HG03571 (cell line): ENCODE measurements around the gene TEDDM1.

Experiments used
- ATAC-seq: cut with Tn5 transposase; IDR thresholded peaks from one replicate; pipeline ENCODE4 v1.9.1; 2021; ENCODE audit not compliant: unreplicated experiment

Gene TEDDM1

DNA sequence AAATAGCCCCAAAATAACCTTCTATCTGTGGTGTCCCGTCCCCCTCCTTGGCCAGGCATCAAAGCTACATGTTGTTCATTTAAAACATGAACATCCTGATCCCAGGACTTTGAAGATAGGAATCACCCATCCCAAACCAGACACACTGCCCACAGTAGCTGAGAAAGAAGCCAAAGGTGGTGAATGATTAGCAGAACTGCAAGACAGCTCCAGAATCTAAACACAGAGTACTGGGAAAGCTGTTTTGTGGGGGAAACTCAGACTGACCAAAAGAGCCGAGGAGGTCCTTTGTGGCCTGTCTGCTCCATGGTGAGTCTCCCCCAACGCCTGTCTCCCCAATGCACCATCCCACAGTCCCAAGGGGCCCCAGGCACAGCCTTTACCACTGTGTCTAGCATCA is 7.3 kb upstream of the TEDDM1 start:
- no peak for ATAC-seq

DNA sequence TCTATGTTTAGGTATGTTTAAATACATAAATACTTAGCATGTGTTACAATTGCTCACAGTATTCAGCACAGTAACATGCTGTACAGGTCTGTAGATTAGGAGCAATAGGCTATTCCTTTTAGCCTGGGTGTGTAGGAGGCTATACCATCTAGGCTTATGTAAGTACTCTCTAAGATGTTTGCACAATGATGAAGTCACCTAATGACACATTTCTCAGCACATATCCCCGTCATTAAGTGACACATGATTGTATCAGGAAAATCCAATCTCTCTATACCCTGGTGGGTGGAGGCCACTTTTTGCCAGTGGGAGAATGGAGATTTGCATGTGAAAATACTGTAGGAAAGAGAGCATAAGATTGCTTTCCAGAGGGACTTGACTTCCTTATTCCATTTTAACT is 5.5 kb upstream of the TEDDM1 start:
- ATAC-seq, result no peak

DNA sequence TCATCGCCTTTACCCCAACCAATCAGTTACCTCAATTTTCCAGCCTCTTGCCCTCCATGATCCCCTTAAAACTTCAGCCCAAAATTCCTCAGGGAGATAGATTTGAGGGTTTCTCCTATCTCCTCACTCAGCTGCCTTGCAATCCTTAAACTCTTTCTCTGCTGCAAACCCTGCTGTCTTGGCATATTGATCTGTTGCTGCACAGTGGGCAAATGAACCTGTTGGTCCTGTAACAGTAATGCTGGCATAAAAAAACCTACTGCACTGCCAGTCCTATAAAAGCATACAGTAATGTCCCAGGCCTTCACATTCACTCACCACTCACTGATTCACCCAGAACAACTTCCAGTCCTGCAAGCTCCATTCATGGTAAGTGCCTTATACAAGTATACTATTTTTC is 5.1 kb upstream of the TEDDM1 start:
- no peak for ATAC-seq

DNA sequence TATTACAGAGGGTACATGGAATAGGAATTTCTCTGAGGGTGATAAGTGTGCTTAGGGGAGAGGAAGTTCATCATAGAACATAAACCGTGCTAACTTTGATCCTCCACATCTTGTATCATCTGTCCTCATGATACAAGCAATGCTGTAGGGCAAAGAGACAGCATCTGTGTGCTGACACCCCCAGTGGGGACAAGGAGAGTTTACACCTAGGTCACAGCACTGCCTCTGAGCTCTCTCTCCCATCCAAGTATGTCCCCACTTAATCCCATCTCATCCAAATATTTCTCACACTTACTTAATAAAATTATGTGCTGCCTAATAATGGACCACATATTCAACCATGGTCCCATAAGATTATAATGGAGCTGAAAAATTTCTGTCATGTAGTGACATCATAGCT is 4.3 kb upstream of the TEDDM1 start:
- ATAC-seq, result no peak

DNA sequence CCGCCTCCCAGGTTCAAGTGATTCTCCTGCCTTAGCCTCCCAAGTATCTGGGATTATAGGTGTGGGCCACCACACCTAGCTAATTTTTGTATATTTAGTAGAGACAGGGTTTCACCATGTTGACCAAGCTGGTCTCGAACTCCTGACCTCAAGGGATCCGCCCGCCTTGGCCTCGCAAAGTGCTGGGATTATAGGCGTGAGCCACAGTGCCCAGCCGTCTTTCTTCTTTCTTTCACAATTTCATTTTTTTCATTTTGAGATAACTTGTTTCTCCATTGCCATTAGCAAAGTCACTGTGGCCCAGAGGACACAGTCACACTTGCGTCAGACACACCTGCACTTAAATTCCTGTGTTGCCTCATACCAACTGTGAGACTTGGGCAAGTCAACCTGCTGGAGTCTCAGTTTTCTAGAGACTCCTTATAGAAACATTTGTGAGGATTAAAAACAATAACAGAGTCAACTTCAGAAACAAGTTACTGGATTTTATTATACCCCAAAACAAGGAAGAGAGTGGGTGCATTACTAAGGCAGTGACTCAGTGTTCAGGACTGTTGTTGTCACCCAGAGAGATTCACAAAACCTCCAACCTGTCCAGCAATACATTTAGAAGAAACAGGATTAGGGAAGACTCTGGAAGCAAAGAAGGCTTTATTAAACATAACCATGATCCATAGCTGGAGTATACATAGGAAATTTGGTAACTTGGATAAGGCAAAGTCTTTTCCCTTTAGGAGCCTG is 2.6 kb downstream of the TEDDM1 start:
- ATAC-seq, result no peak

DNA sequence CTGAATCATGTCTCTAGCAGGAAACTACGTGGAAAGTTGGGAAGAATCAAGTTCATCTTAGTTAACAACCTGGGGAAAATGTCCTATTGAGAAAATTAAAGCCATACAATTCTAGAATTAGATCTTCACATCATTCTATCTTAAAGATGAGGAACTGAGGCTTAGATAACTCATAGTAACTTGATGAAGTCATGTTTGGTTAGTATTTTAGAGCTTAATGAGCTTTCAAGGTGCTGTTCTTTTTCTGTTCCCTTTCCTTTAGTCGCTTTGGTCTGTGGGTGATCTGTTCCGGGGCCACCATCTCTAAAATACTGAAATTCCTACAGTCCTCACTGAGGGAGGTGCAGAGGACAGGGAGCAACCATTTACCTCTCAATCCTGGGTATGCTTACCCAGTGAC is 4.6 kb downstream of the TEDDM1 start:
- no peak for ATAC-seq

DNA sequence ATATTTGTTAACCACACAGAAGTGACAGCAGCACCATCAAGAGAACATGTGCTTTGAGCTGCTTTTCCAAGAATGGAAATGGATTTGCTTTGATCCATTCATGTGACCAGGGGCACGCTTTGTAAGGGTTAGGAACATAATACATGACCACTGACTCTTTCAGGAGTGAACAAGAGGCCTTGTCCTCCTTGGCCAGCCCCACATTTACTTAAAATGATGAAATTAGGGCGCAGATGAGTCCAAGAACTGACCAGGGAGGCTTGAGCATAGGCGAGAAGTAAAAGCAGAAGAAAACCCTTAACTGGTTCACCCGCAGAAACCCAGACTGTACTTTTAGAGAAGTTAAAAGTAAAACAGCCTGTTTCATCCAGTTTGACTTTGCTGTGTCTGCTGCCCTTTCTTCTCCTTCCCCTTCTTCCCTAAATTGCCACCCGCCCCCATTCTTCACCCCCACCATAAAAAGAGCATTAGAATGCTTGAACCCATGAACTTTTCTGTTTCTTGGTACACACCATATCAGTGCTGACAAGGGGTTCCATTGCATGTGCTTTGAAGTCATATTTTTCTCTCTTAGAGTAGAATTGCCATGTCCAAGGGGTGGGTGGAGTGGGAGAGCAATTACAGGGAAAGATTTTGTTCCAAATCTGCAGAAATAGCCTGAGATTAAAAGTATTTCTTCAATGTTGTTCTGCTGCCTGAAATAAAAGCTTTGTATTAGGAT is 6.3 kb downstream of the TEDDM1 start:
- no peak for ATAC-seq

DNA sequence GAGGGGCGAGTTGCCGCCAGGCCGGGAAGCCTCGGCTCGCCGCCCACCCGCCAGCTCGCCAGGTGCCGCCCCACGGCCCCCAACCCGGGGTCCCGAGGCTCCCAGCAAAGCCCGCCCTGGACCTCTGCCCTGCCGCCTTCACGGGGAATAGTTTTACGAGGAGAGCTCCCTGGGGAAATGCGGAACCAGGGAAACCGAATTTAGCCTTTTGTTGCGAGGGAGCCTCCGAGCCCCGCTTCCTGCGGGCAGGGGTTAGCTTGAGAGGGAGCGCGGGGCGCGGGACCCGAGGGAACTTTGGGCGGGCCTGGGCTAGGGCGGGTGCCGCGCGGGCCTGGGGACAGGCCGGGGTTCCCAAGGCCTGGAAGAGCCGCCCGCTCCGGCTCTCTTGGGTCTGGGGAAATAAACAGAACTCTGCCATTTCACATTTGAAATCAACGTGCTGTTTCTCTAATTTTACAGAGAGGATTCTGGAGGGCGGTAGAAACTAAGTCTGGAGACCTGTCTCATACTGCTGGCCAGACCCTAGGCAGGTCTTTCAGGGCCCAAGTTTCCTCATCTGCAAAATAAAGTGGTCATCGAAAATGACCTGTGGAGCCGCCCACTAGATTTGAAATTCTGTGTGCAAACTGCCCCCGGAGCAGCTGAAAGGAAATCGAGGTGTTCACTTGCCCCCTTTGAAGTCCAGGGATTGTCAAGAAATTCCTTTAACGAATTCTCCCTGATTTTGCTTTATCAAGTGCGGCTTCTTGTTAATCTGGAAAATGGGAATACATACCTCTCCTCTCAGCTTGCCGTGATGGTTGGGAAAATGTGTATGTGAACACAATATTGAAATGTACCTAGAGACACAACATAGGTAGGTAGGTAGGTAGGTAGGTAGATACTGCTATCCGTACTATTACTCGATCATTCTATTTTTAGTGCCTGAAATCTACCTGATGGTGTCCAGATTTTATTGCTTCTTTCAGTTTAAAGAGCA is 8.1 kb downstream of the TEDDM1 start:
- no peak for ATAC-seq

DNA sequence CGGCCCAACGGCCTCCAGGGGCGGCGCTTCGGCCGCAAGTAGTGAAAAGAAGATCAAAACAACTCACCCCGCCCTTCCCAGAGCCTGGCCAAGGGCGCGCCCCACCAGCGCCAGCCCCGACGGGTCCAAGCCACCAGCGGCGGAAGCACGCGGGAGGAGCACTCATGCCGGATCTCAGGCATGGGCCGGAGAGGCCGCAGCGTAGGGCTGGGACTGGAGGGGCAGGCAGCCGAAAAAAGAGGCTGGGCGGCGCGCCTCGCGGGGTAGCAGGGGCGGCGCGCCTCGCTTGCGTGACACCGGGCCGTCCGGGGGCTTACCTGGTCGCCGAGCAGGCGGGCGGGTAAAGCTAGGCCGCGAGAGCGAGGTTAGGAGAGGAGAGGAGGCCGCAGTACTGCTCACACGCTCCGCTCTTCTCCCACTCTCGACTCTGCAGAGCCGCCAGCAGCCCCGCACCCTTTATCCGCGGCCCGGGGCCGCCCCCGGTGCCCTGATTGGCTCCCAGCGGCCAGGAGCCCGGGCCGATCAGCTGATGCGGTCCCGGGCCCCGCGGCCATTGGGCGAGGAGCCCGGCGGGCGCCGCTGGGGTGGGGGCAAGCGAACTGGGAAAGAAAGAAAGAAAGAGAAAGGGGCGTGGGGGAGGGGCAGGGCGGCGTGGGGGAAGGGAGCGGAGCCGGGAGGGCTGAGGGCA is 9.0 kb downstream of the TEDDM1 start, which contains the start of gene GLUL:
GLUL (minus strand) TSS at position 429 of the 688 bp plus-strand sequence. CDS start 3,053 bp downstream, outside the sequence.
- ATAC-seq, result peak; percentile 65

DNA sequence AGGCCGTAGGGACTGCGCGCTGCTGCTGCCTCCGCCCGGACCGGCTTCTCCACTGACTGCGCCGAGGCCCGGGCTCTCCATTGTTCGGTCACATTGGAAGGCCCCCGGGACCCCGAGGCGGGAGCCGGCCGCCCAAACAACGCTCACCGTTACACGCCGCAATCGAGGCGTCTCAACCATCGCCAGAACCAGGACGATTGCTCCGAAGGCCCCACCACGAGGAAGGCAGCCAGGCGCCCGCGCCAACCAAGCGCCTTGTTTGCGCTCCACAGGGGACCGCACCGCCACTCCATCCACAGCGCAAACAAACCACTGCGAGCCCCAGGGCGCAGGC is 9.5 kb downstream of the TEDDM1 start:
- ATAC-seq, result no peak

DNA sequence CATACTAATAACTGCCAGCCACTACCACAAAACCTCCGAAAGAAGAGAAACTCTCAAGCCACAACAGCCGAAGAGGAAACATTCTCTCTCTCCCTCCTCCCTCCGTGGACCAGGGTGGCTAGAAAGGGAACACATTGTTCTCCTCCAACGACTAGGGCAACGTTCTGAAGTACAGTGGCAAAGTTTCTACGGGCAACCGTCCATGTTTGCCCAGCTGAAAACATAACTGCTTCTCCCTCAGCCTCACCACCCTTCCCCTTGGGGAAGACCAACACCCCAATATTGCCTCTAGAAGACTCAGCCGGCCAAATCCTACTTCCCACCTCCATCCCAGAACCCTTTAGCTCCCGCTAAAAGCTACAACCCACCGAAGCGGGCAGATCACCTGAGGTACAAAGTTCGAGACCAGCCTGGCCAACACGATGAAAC is 10.8 kb downstream of the TEDDM1 start:
- ATAC-seq, result no peak

DNA sequence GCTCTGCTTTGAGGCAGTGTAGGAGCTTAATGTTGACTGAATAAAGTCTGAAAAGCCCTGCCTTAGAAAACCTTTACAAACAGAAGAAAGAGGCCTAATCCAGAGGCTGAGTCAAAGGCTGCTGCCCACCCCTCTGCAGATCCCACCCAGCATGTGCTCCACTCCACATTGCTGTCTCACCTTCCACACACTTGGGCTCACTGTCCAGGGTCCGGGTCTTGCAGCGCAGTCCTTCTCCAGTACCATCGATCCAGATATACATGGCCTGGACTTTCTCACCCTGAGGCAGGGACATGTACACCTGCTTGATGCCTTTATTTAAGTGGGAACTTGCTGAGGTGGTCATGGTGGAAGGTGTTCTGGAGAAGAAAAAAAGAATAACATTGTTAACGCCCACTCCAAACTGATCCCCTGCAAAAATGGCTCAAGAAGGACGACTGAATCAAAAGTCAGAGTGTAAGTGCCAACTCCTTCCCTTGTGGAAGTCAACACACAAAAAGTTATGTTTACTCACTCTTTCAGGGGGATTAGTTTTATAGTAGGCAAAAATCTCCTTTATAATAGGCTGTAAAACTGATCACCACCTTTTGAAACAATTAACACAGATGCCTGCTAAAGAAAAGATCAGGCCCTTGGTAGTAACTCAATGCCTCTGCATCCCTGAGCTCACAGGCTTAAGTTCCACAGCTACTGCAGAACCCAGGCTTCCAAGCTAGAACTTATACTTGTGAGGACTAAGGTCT is 11.9 kb downstream of the TEDDM1 start:
- no peak for ATAC-seq

DNA sequence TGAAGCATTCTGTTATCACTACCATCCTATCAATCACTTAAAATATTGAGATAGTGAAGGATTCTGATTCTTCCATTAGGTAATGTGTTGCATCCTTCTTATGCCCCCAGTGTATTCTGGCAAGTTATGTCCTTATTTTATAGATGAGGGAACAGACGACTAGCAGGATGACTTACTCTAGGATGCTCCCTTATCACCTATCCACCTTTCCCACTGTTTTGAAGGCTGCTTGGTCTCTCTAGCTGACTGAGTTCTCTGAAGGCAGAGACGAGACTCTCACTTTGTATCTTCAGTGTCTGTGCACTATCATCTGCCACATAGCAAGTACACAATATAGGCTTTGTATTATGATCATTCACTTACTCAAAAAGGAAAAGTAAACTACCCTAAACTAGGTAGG is 12.9 kb downstream of the TEDDM1 start:
- ATAC-seq, result no peak

DNA sequence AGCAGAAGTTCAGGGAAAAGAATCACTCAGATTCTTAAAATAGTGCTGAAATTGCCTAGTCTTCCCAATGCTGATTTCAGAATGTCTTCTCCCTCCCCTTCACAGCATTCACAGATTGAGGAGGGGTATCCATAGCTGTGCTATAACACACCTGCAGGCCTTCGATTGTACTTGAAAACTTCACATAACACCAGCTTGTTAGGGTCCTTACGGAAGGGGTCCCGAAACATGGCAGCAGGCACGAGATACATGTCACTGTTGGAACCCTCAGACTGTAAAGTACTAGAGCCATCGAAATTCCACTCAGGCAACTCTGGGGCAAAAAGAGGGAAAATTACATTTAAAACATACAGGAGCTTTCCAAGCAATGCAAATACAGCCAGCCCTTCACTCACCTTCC is 13.5 kb downstream of the TEDDM1 start:
- no peak for ATAC-seq

DNA sequence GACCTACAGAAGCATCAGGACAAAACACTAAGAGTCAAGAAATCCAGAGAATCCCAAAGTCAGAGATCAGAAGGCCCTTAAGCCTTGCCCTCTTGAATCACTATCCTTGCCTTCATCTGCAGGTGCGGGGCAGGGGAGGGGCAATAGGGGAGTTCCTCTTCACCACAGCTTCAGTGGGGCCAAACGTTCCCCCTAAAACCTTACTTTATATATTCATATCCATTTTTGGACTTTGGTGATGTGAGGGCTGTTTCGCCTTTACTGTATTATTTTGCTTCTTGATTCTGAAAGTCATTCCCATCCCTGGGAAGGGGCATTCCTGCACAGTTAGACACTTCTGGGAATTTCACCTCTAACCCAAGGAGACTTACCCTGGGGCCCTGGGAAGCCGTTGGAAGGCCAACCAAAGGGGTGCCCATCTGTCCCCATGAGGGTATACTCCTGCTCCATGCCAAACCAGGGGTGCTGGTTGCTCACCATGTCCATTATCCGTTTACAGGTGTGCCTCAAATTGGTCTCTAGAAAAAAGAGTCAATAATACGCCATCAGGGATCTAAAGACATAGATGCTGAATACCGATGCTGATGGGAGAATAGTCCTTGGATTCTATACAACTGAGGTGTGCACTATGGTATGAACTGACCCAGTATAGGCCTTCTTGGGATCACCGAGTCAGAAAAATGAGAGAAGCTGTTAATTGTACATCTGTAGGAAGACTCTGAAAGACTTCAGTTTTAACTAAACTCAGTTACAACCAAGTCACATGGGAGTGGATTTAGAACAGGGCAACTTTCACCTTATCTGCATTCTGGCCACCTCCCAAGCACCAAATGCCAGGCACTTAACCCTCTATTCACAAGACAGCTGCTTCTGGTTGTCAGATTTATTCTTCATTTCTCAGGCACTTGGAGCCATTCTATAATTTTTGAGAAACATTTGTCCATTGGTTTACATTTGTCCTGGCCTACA is 14.3 kb downstream of the TEDDM1 start:
- ATAC-seq, result no peak

DNA sequence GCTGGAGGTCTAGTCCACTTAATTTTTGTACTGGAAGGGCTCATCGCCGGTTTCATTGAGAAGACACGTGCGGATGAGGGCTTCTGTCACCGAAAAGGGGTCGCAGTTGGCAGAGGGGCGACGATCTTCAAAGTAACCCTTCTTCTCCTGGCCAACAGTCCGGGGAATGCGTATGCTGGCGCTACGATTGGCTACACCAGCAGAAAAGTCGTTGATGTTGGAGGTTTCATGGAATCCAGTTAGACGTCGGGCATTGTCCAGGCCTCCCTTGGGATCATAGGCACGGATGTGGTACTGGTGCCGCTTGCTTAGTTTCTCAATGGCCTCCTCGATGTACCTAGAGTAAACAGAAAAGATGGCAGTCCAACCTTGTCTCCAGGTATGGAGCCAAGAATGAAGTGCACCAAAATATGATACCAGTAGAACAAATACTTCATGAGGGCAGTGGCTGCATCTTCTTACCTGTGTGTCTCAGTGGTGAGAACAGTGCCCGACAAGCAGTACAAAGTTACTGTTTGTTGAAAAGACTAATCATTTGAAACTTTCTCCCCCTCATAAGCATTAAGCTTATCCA is 16.0 kb downstream of the TEDDM1 start:
- no peak for ATAC-seq

DNA sequence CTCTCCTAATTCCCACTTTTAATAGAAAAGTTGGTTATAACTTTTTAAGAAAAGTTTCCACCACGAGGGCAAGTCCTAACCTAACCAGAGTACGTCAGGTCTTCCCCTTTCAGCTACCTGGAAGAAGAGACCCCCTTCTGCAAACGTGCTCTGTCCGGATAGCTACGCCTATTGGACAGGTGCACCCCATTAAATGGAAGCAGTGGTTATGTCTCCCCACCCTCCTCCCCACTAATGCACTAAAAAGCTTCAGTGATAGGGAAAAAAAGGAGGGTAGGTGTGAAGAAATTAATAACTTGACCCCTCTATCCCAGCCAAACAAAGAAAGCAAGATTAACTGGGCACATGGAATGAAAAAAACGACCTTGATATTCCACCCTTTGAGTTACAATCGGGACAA is 16.5 kb downstream of the TEDDM1 start:
- no peak for ATAC-seq

DNA sequence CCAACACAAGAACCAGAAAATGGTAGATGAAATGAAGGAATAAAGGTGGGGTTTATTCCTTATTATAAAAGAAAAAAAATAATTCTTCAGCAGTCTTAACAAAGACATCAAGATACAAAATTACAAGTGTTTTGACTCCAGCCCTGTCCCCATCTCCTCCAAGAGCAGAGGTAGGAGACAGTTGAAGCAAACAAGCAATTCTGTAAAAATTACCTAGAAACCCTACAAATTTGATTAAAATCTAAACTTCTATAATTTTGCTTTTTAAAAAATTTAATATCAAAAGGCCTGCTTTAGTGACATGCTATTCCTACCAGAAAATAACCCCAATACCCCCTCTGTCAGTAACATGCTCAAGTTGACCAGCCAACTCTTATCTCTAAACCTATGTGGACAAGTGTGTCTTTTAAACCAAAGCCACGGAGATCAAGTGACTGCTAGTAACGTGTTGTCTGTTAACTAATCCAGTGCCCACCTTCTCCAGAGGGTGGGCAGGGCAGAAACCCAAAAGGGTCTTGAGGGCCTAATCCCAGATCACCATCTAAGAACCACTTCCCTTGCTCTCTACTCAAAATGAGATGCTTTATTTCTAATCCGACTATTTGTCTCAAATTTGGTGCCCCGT is 17.3 kb downstream of the TEDDM1 start:
- no peak for ATAC-seq
